ENCODE results near the gene HSPG2.

GRCh38 chr1:21825393-21825792 is 111.7 kb downstream of the HSPG2 start:
- TF ChIP-seq, protein P1, sequence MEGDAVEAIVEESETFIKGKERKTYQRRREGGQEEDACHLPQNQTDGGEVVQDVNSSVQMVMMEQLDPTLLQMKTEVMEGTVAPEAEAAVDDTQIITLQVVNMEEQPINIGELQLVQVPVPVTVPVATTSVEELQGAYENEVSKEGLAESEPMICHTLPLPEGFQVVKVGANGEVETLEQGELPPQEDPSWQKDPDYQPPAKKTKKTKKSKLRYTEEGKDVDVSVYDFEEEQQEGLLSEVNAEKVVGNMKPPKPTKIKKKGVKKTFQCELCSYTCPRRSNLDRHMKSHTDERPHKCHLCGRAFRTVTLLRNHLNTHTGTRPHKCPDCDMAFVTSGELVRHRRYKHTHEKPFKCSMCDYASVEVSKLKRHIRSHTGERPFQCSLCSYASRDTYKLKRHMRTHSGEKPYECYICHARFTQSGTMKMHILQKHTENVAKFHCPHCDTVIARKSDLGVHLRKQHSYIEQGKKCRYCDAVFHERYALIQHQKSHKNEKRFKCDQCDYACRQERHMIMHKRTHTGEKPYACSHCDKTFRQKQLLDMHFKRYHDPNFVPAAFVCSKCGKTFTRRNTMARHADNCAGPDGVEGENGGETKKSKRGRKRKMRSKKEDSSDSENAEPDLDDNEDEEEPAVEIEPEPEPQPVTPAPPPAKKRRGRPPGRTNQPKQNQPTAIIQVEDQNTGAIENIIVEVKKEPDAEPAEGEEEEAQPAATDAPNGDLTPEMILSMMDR (IDR thresholded peaks at IDR 0.05), result no peak
- TF ChIP-seq ZFX (IDR thresholded peaks at IDR 0.05; ENCODE audit: borderline replicate concordance), result no peak

All from 22Rv1 (cell line).